ENCODE measurements around the gene USP17L20.
"Not testable (repeated sequence)": the region's sequence is repeated elsewhere in the genome, so short reads cannot be mapped to it uniquely, and the experiment has no call there.

USP17L20 gene

GRCh38 chr4:9257824-9258223, at the start of gene USP17L20:
Gene USP17L20, plus strand, starts transcription at chr4:9258124. Its CDS starts 0 bp downstream, at chr4:9258124.
- not testable (repeated sequence) for DNase-seq (ENCODE audit: low read depth in 2 of 2)

GRCh38 chr4:9210357-9210756, 47.6 kb upstream of the USP17L20 start, which contains the start of gene USP17L10:
Gene USP17L10, plus strand, starts transcription at chr4:9210657. Its CDS starts 0 bp downstream, at chr4:9210657.
- not testable (repeated sequence) for DNase-seq (ENCODE audit: low read depth in 2 of 2)

- DNase-seq (ENCODE audit: low read depth in 2 of 2) = not testable (repeated sequence)
Observed at GRCh38 chr4:9214701-9215100, 43.2 kb upstream of the USP17L20 start.

GRCh38 chr4:9215105-9215504, 42.8 kb upstream of the USP17L20 start, which contains the start of gene USP17L11:
Gene USP17L11, plus strand, starts transcription at chr4:9215405. Its CDS starts 0 bp downstream, at chr4:9215405.
- not testable (repeated sequence) for DNase-seq (ENCODE audit: low read depth in 2 of 2)

- not testable (repeated sequence) for DNase-seq (ENCODE audit: low read depth in 2 of 2)
Observed at GRCh38 chr4:9219852-9220251, 38.1 kb upstream of the USP17L20 start, which contains the start of gene USP17L12. Gene USP17L12, plus strand, starts transcription at chr4:9220152. Its CDS starts 0 bp downstream, at chr4:9220152.

GRCh38 chr4:9224596-9224995, 33.3 kb upstream of the USP17L20 start, which contains the start of gene USP17L13:
Gene USP17L13, plus strand, starts transcription at chr4:9224896. Its CDS starts 0 bp downstream, at chr4:9224896.
- not testable (repeated sequence) for DNase-seq (ENCODE audit: low read depth in 2 of 2)

- DNase-seq (ENCODE audit: low read depth in 2 of 2) = not testable (repeated sequence)
Observed at GRCh38 chr4:9230249-9230648, 27.7 kb upstream of the USP17L20 start.

- not testable (repeated sequence) for DNase-seq (ENCODE audit: low read depth in 2 of 2)
Observed at GRCh38 chr4:9234085-9234484, 23.8 kb upstream of the USP17L20 start, which contains the start of gene USP17L15. Gene USP17L15, plus strand, starts transcription at chr4:9234385. Its CDS starts 0 bp downstream, at chr4:9234385.

- DNase-seq (ENCODE audit: low read depth in 2 of 2) = not testable (repeated sequence)
Observed at GRCh38 chr4:9238461-9238860, 19.5 kb upstream of the USP17L20 start.

- not testable (repeated sequence) for DNase-seq (ENCODE audit: low read depth in 2 of 2)
Observed at GRCh38 chr4:9243579-9243978, 14.3 kb upstream of the USP17L20 start, which contains the start of gene USP17L17. Gene USP17L17, plus strand, starts transcription at chr4:9243879. Its CDS starts 0 bp downstream, at chr4:9243879.

GRCh38 chr4:9247953-9248680, 9.8 kb upstream of the USP17L20 start, which contains the start of gene USP17L18:
Gene USP17L18, plus strand, starts transcription at chr4:9248630. Its CDS starts 0 bp downstream, at chr4:9248630.
- not testable (repeated sequence) for DNase-seq (ENCODE audit: low read depth in 2 of 2)

GRCh38 chr4:9253078-9253477, 4.8 kb upstream of the USP17L20 start, which contains the start of gene USP17L19:
Gene USP17L19, plus strand, starts transcription at chr4:9253378. Its CDS starts 0 bp downstream, at chr4:9253378.
- not testable (repeated sequence) for DNase-seq (ENCODE audit: low read depth in 2 of 2)

GRCh38 chr4:9262572-9262971, 4.6 kb downstream of the USP17L20 start, which contains the start of gene USP17L21:
Gene USP17L21, plus strand, starts transcription at chr4:9262872. Its CDS starts 0 bp downstream, at chr4:9262872.
- DNase-seq (ENCODE audit: low read depth in 2 of 2) = not testable (repeated sequence)

GRCh38 chr4:9267319-9267718, 9.4 kb downstream of the USP17L20 start, which contains the start of gene USP17L22:
Gene USP17L22, plus strand, starts transcription at chr4:9267619. Its CDS starts 0 bp downstream, at chr4:9267619.
- DNase-seq (ENCODE audit: low read depth in 2 of 2) = not testable (repeated sequence)

- not testable (repeated sequence) for DNase-seq (ENCODE audit: low read depth in 2 of 2)
Observed at GRCh38 chr4:9271719-9272118, 13.8 kb downstream of the USP17L20 start.

All from fibroblast of skin of left biceps (primary cell).